ENCODE results near the gene SCN3B.
"Not testable (repeated sequence)": the region's sequence is repeated elsewhere in the genome, so short reads cannot be mapped to it uniquely, and the experiment has no call there.

Gene SCN3B

GRCh38 chr11:123654566-123655081 is at the start of gene SCN3B:
Gene SCN3B, minus strand, starts transcription at chr11:123654624. Its CDS starts 823 bp downstream, at chr11:123653801.
- DNase-seq: peak; percentile 69

- no peak for DNase-seq
These were observed 48.3 kb upstream of the SCN3B start for GRCh38 chr11:123702696-123703095.

- no peak for DNase-seq
These were observed 47.7 kb upstream of the SCN3B start for GRCh38 chr11:123702139-123702538.

GRCh38 chr11:123700772-123701171 is 46.3 kb upstream of the SCN3B start:
- DNase-seq: no peak

GRCh38 chr11:123698546-123699127 is 44.2 kb upstream of the SCN3B start:
- no peak for DNase-seq

GRCh38 chr11:123696183-123696582 is 41.8 kb upstream of the SCN3B start:
- DNase-seq: no peak

GRCh38 chr11:123695231-123695630 is 40.8 kb upstream of the SCN3B start:
- DNase-seq: no peak

GRCh38 chr11:123694551-123694950 is 40.1 kb upstream of the SCN3B start:
- DNase-seq: no peak

- DNase-seq: no peak
These were observed 38.5 kb upstream of the SCN3B start for GRCh38 chr11:123692961-123693360.

- no peak for DNase-seq
These were observed 36.1 kb upstream of the SCN3B start for GRCh38 chr11:123690485-123690884.

GRCh38 chr11:123684601-123685000 is 30.2 kb upstream of the SCN3B start:
- DNase-seq: no peak

GRCh38 chr11:123683428-123684170 is 29.2 kb upstream of the SCN3B start:
- DNase-seq: no peak

- no peak for DNase-seq
These were observed 28.4 kb upstream of the SCN3B start for GRCh38 chr11:123682696-123683410.

GRCh38 chr11:123681030-123681429 is 26.6 kb upstream of the SCN3B start:
- no peak for DNase-seq

- DNase-seq: no peak
These were observed 23.8 kb upstream of the SCN3B start for GRCh38 chr11:123678246-123678645.

- no peak for DNase-seq
These were observed 23.1 kb upstream of the SCN3B start for GRCh38 chr11:123677510-123677909.

GRCh38 chr11:123674297-123674696 is 19.9 kb upstream of the SCN3B start:
- DNase-seq: no peak

- DNase-seq: no peak
These were observed 18.1 kb upstream of the SCN3B start for GRCh38 chr11:123672568-123672967.

GRCh38 chr11:123671534-123671933 is 17.1 kb upstream of the SCN3B start:
- no peak for DNase-seq

GRCh38 chr11:123670081-123670480 is 15.7 kb upstream of the SCN3B start:
- no peak for DNase-seq

- DNase-seq: no peak
These were observed 10.9 kb upstream of the SCN3B start for GRCh38 chr11:123665306-123665705.

- DNase-seq: not testable (repeated sequence)
These were observed 5.5 kb upstream of the SCN3B start for GRCh38 chr11:123659965-123660364.

GRCh38 chr11:123659311-123659710 is 4.9 kb upstream of the SCN3B start:
- no peak for DNase-seq
